LNCaP clone FGC (cell line): ENCODE results near the gene FHL2.

ENCODE experiments used
- DNase-seq: peaks from one replicate; pipeline ENCODE4 v3.0.0-alpha.2; 2011; ENCODE audit warnings: low read depth
- H3K4me3 ChIP-seq: 2 replicates; pipeline ENCODE4 v1.5.1; 2011; ENCODE audit warnings: mild to moderate bottlenecking, low read depth, low read length, control low read depth
- TF ChIP-seq, protein P1 (sequence below): IDR thresholded peaks from 2 replicates; pipeline ENCODE4 v1.5.1; 2012; ENCODE audit warnings: mild to moderate bottlenecking; ENCODE audit not compliant: control insufficient read depth, insufficient read depth; ENCODE audit errors: extremely low read depth

The FHL2 gene

DNA sequence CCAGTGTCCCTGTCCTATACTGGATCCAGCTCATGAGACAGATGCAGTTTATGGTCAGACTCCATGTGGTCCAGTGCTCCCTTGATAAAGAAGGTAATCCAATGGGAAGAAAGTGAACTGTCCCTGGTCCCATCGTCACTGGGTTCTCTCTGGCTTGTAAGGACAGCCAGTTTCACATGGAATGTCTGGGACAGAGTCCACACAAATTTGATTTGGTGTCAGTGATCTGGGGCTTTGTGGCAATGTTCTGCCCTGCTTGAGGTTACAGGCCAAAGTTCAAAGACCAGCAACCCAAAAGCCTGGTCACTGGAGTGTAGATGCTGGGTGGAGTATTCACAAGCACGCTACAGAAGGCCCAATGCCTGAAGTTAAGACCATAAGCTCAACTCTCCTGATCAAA lies 22.2 kb upstream of the FHL2 start:
- no peak overlapping the region for H3K4me3 ChIP-seq
- TF ChIP-seq, protein P1, sequence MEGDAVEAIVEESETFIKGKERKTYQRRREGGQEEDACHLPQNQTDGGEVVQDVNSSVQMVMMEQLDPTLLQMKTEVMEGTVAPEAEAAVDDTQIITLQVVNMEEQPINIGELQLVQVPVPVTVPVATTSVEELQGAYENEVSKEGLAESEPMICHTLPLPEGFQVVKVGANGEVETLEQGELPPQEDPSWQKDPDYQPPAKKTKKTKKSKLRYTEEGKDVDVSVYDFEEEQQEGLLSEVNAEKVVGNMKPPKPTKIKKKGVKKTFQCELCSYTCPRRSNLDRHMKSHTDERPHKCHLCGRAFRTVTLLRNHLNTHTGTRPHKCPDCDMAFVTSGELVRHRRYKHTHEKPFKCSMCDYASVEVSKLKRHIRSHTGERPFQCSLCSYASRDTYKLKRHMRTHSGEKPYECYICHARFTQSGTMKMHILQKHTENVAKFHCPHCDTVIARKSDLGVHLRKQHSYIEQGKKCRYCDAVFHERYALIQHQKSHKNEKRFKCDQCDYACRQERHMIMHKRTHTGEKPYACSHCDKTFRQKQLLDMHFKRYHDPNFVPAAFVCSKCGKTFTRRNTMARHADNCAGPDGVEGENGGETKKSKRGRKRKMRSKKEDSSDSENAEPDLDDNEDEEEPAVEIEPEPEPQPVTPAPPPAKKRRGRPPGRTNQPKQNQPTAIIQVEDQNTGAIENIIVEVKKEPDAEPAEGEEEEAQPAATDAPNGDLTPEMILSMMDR: no peak
- no peak for DNase-seq

DNA sequence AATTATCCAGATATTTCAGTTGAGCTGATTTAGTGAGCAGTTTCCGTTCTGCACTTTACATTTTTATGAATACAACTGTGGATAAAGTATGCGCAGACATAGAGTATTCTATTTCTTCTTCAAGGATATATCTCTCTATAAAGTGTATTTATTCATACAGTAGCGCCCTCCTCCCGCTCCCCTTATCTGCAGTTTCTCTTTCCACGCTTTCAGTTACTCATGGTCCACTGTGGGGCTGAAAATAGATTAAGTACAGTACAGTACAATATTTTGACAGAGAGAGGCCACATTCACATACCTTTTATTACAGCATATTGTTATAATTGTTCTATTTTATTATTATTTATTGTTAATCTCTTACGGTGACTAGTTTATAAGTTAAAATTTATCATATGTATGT lies 19.7 kb upstream of the FHL2 start:
- TF ChIP-seq, protein P1: no peak
- H3K4me3 ChIP-seq: no peak overlapping the region
- no peak for DNase-seq

DNA sequence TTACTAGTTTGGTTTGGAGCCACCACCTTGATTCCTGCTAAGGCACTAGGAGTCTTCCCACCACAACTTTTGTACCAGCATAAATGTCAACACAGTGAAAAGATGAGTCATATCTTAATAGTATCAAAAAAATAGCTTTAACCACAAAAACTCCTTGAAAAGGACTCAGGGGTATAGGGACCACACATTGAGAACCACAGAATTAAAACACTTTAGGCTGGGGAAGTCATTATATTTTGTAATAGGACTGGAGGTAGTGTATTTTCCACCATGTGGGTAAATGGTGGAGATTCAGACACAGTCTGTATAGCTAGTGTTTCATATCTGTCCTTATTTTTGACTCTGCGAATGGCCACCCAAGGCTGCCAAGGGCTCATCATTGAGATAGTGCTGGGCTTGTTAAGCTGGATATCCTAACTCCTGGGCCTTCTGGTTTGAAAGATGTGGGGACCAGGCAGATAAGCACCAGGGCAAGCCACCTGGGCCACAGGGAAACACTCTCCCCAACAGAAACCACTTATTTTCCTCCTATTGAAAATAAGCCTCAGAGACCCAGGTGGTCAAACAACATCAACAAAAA lies 19.1 kb upstream of the FHL2 start:
- DNase-seq: no peak
- TF ChIP-seq, protein P1: no peak
- no peak overlapping the region for H3K4me3 ChIP-seq

DNA sequence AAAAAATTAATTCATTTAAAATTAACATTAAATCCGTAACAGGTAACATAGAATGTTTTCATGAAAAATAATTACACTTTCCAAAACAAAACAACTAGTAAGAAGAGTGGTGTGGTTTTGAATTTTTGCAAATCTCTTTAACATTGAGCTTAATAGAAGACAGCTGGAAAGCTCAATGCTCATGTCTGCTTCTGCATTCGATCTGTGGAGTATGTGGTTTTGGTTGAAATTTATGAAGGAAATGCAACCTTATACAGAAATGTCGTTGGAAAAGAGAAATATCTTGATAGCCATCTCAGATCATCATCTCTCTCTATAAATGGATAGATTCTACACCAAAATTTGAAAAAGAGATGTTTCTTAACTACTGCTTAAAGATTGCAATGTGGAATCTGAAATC lies 17.3 kb upstream of the FHL2 start:
- DNase-seq: no peak
- H3K4me3 ChIP-seq: no peak overlapping the region
- TF ChIP-seq, protein P1: no peak

DNA sequence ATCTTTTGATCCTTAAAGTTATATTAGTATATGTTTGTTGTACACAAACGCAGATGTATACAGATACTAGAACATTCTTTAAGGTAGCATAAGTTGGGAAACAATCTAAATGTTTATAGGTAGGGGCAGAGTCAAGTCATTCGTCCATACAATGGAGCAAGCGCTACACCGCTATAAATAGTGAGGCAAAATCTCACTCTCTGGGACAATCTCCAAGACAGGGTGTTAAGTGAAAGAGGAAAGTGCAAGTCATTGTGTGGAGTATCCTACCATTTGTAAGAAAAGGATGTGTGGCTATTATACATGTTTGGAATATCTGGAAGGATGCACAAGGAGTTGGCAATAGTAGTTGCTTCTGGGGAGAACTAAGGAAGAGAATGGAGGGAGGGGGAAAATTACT lies 16.2 kb upstream of the FHL2 start:
- DNase-seq: no peak
- TF ChIP-seq, protein P1: no peak
- H3K4me3 ChIP-seq: no peak overlapping the region

DNA sequence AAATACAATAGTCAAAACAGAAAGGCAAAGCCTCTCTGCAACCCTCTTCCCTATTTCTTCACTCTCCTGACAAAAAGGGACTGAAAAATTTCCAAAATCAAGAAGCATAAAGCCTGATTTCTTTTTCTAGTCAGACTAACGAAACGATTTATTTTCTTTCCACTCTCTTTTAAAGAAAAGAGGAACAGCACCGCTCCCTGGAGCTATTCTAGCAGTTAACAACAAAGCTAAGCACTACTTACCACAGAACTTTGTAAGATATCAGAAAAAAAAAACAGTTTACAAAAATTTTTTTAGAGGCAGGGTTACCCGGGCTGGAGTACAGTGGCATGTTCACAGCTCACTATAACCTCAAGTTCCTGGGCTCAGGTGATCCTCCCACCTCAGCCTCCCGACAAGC lies 14.4 kb upstream of the FHL2 start:
- TF ChIP-seq, protein P1: no peak
- DNase-seq: no peak
- H3K4me3 ChIP-seq: no peak overlapping the region

DNA sequence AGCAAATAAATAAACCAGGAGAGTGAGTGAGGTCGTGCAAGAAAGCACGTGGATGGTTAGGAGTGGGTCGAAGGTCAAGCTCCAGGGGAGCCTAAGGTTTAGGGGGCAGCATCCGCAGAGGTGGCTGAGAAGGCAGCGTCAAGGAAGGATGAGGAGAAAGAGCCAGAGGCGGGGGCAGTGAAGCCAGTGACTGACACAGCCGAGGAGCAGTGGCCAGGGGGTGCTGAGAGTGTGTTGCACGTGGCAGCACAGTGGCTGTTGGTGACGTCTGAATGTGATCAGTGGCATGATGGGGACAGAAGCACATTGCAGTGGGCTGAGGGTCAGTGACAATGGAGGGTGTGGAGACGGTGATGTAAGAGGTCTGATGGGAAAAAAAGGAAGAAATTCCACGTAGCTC lies 13.7 kb upstream of the FHL2 start:
- no peak for DNase-seq
- TF ChIP-seq, protein P1: no peak
- H3K4me3 ChIP-seq: no peak overlapping the region
